IMR-90 (cell line): Measurements from ENCODE around the gene FGGY. TPM values are rescaled to one million over a fixed set of nuclear protein-coding genes. Genes with fewer than 3 reads are reported as not detected.

Source experiments
- ATAC-seq: fragments of 200-7000 bp; cut with Tn5 transposase; 2 replicates; pipeline ENCODE4 v1.9.1; 2020; ENCODE audit warnings: low read depth, mild to moderate bottlenecking, moderate library complexity
- BruUV-seq: library from RNA; stranded (reverse); fragments of 400-500 nt; replicated peaks from 2 replicates; lab custom pipeline; 2021; lab: Mats Ljungman, UMichigan
- CTCF ChIA-PET: fragments of 300-600 bp; formaldehyde crosslinking; extraction: SDS; loops from one replicate; lab custom pipeline; 2021; ENCODE audit warnings: antibody characterized with exemption; lab: Yijun Ruan, JAX
- POLR2A ChIA-PET: fragments of 300-600 bp; sonication (Branson Sonifier 250); formaldehyde crosslinking; loops from one replicate; lab custom pipeline; 2022; ENCODE audit warnings: antibody characterized with exemption; ENCODE audit not compliant: unreplicated experiment; lab: Charles Lee
- DNase-seq: peaks from one replicate; pipeline ENCODE4 v3.0.0; 2013
- H2AFZ ChIP-seq: replicated peaks from 2 replicates; pipeline ENCODE3; 2013; ENCODE audit warnings: low read length, mild to moderate bottlenecking; ENCODE audit not compliant: poor library complexity
- H2AK5ac ChIP-seq: 2 replicates; pipeline ENCODE4 v1.6.1; 2013; ENCODE audit warnings: low read depth, low read length, inconsistent platforms
- H2AK9ac ChIP-seq: replicated peaks from 2 replicates; pipeline ENCODE3; 2013; ENCODE audit warnings: mild to moderate bottlenecking, low read depth, low read length, moderate library complexity; ENCODE audit not compliant: poor library complexity
- H2BK120ac ChIP-seq: 2 replicates; pipeline ENCODE4 v1.6.1; 2013; ENCODE audit warnings: low read depth, low read length, inconsistent platforms
- H2BK15ac ChIP-seq: 3 replicates; pipeline ENCODE4 v1.6.1; 2013; ENCODE audit warnings: low read depth, low read length, inconsistent platforms
- H2BK20ac ChIP-seq: 2 replicates; pipeline ENCODE4 v1.6.1; 2013; ENCODE audit warnings: low read depth, mild to moderate bottlenecking, inconsistent platforms, low read length, moderate library complexity
- H2BK5ac ChIP-seq: 2 replicates; pipeline ENCODE4 v1.6.1; 2013; ENCODE audit warnings: mild to moderate bottlenecking, low read depth, low read length, inconsistent platforms; ENCODE audit not compliant: poor library complexity, severe bottlenecking
- H3K14ac ChIP-seq: replicated peaks from 2 replicates; pipeline ENCODE4 v1.6.1; 2013; ENCODE audit warnings: low read depth, low read length, inconsistent platforms
- H3K18ac ChIP-seq: 2 replicates; pipeline ENCODE4 v1.6.1; 2013; ENCODE audit warnings: low read depth, low read length, control low read depth
- H3K23ac ChIP-seq: 2 replicates; pipeline ENCODE4 v1.6.1; 2013; ENCODE audit warnings: low read depth, low read length, inconsistent platforms
- H3K27ac ChIP-seq: 2 replicates; pipeline ENCODE4 v1.5.1; 2013; ENCODE audit warnings: mild to moderate bottlenecking, control low read depth, low read length; ENCODE audit not compliant: insufficient read depth
- H3K27me3 ChIP-seq: 2 replicates; pipeline ENCODE4 v1.6.1; 2013; ENCODE audit warnings: low read length; ENCODE audit not compliant: control insufficient read depth, insufficient read depth
- H3K36me3 ChIP-seq: 2 replicates; pipeline ENCODE4 v1.6.1; 2013; ENCODE audit warnings: low read length, mixed read lengths; ENCODE audit not compliant: control insufficient read depth, insufficient read depth
- H3K4ac ChIP-seq: 2 replicates; pipeline ENCODE4 v1.6.1; 2013; ENCODE audit warnings: low read depth, low read length, inconsistent platforms
- H3K4me1 ChIP-seq: 2 replicates; pipeline ENCODE4 v1.6.1; 2013; ENCODE audit warnings: low read length, mixed read lengths; ENCODE audit not compliant: control insufficient read depth, insufficient read depth
- H3K4me2 ChIP-seq: 2 replicates; pipeline ENCODE4 v1.6.1; 2013; ENCODE audit warnings: low read depth, mild to moderate bottlenecking, control low read depth, low read length, moderate library complexity
- H3K4me3 ChIP-seq: 2 replicates; pipeline ENCODE4 v1.5.1; 2013; ENCODE audit warnings: low read depth, mild to moderate bottlenecking, control low read depth, low read length, moderate library complexity; ENCODE audit not compliant: insufficient read depth
- H3K56ac ChIP-seq: 2 replicates; pipeline ENCODE4 v1.6.1; 2013; ENCODE audit warnings: low read length, inconsistent platforms; ENCODE audit not compliant: insufficient read depth; ENCODE audit errors: extremely low read depth
- H3K79me1 ChIP-seq, 2 experiments: 2 replicates each; pipeline ENCODE4 v1.6.1; 2013; ENCODE audit warnings: low read length in 2 of 2, inconsistent platforms in 1 of 2, low read depth in 1 of 2
- H3K9ac ChIP-seq: 2 replicates; pipeline ENCODE4 v1.6.1; 2013; ENCODE audit warnings: low read depth, low read length, control low read depth
- H3K9me1 ChIP-seq: 2 replicates; pipeline ENCODE4 v1.6.1; 2013; ENCODE audit warnings: low read length, inconsistent platforms; ENCODE audit not compliant: insufficient read depth
- H3K9me3 ChIP-seq: 2 replicates; pipeline ENCODE4 v1.6.1; 2013; ENCODE audit warnings: low read length; ENCODE audit not compliant: control insufficient read depth, insufficient read depth
- H4K20me1 ChIP-seq: 2 replicates; pipeline ENCODE4 v1.6.1; 2013; ENCODE audit warnings: low read length, inconsistent platforms; ENCODE audit not compliant: insufficient read depth
- H4K5ac ChIP-seq: 2 replicates; pipeline ENCODE4 v1.6.1; 2013; ENCODE audit warnings: mild to moderate bottlenecking, low read depth, low read length, control low read depth
- H4K8ac ChIP-seq, 2 experiments: 2 replicates each; pipeline ENCODE4 v1.6.1; 2013; ENCODE audit warnings: low read depth in 2 of 2, low read length in 2 of 2, control low read depth in 1 of 2, inconsistent platforms in 1 of 2
- H4K91ac ChIP-seq: 2 replicates; pipeline ENCODE4 v1.6.1; 2013; ENCODE audit warnings: low read depth, low read length, inconsistent platforms; ENCODE audit not compliant: insufficient read depth
- BHLHE40 ChIP-seq: fragments of 150-350 bp; IDR thresholded peaks from 2 replicates; pipeline ENCODE4 v1.6.1; 2016; ENCODE audit warnings: mild to moderate bottlenecking, low read depth, low read length
- CHD1 ChIP-seq: IDR thresholded peaks from 2 replicates; pipeline ENCODE4 v1.6.1; 2012; ENCODE audit warnings: low read depth, low read length, improper control_type of control experiment
- FOS ChIP-seq: fragments of 150-350 bp; IDR thresholded peaks from 2 replicates; pipeline ENCODE4 v1.6.1; 2016; ENCODE audit warnings: low read depth, low read length
- MAZ ChIP-seq: IDR thresholded peaks from 2 replicates; pipeline ENCODE4 v1.6.1; 2012; ENCODE audit warnings: low read depth, mild to moderate bottlenecking, low read length, improper control_type of control experiment, moderate library complexity, borderline replicate concordance
- MXI1 ChIP-seq: IDR thresholded peaks from 2 replicates; pipeline ENCODE4 v1.6.1; 2012; ENCODE audit warnings: low read depth, mild to moderate bottlenecking, low read length, moderate library complexity, borderline replicate concordance
- NFE2L2 ChIP-seq: fragments of 150-350 bp; IDR thresholded peaks from 2 replicates; pipeline ENCODE4 v1.6.1; 2016; ENCODE audit warnings: low read depth, mild to moderate bottlenecking, low read length
- POLR2A ChIP-seq: IDR thresholded peaks from 2 replicates; pipeline ENCODE4 v1.6.1; 2012; ENCODE audit warnings: mild to moderate bottlenecking, low read depth, low read length
- RAD21 ChIP-seq: IDR thresholded peaks from 2 replicates; pipeline ENCODE4 v1.6.1; 2012; ENCODE audit warnings: low read length, improper control_type of control experiment
- RCOR1 ChIP-seq: IDR thresholded peaks from 2 replicates; pipeline ENCODE4 v1.6.1; 2012; ENCODE audit warnings: mild to moderate bottlenecking, low read length, improper control_type of control experiment; ENCODE audit not compliant: insufficient replicate concordance
- RFX5 ChIP-seq: IDR thresholded peaks from 2 replicates; pipeline ENCODE4 v1.8.0; 2012; ENCODE audit warnings: low read depth, mild to moderate bottlenecking, low read length, moderate library complexity
- SMC3 ChIP-seq: fragments of 150-350 bp; IDR thresholded peaks from 2 replicates; pipeline ENCODE4 v1.6.1; 2016; ENCODE audit warnings: low read depth, mild to moderate bottlenecking, antibody characterized with exemption, low read length, moderate library complexity
- whole genome bisulfite sequencing, 2 experiments: methylation state at CpG; one replicate each; pipeline versions ENCODE4 v1.1.5 to v1.1.7; 2013; ENCODE audit warnings: missing lambda C conversion rate in 2 of 2; ENCODE audit not compliant: insufficient read length in 1 of 2; ENCODE audit errors: extremely low coverage in 2 of 2; 5-methylcytosine and 5-hydroxymethylcytosine counted together
- dilution Hi-C: fragments of 300-500 bp; cut with HindIII; formaldehyde crosslinking; loops from one replicate; pipeline ENCODE4 v1.14.3; 2018; ENCODE audit warnings: low sequenced_read_pairs; ENCODE audit not compliant: unreplicated experiment
- in situ Hi-C: fragments of 300-500 bp; cut with MboI; formaldehyde crosslinking; loops from 3 replicates; pipeline ENCODE4 v1.14.3; 2019; ENCODE audit warnings: low sequenced_read_pairs, inconsistent platforms, mixed read lengths
- intact Hi-C: fragments of 100-400 bp; cut with micrococcal nuclease; formaldehyde crosslinking; loops from 2 replicates; pipeline ENCODE4 v1.10.0; 2022
- polyA plus RNA-seq, 3 experiments: library from polyadenylated mRNA; depleted of rRNA; stranded (reverse); fragments of >200 nt; gene quantifications; 2 replicates each; pipeline ENCODE4 v1.2.3, GENCODE V29; 2012; ENCODE audit warnings: low replicate concordance in 1 of 3
- total RNA-seq: library from RNA; depleted of rRNA; stranded (reverse); fragments of >200 nt; gene quantifications from 2 replicates; pipeline ENCODE4 v1.2.3, GENCODE V29; 2012
- TF ChIP-seq, protein P1 (sequence below): fragments of 150-350 bp; IDR thresholded peaks from 2 replicates; pipeline ENCODE4 v1.6.1; 2017; ENCODE audit warnings: mild to moderate bottlenecking, antibody characterized with exemption, low read length, low read depth
- TF ChIP-seq, protein P2 (sequence below): fragments of 150-350 bp; IDR thresholded peaks from 2 replicates; pipeline ENCODE4 v1.6.1; 2016; ENCODE audit warnings: low read depth, mild to moderate bottlenecking, low read length, moderate library complexity, borderline replicate concordance
- TF ChIP-seq, protein P3 (sequence below): conservative IDR thresholded peaks from 2 replicates; pipeline ENCODE4 v1.5.1; 2012; ENCODE audit warnings: mild to moderate bottlenecking, low read depth, low read length, improper control_type of control experiment

The FGGY gene
- total and polyA plus RNA-seq, 2 of the 4 experiments (the other 2 are of a cell fraction): 5.6 to 14.0 TPM

DNA sequence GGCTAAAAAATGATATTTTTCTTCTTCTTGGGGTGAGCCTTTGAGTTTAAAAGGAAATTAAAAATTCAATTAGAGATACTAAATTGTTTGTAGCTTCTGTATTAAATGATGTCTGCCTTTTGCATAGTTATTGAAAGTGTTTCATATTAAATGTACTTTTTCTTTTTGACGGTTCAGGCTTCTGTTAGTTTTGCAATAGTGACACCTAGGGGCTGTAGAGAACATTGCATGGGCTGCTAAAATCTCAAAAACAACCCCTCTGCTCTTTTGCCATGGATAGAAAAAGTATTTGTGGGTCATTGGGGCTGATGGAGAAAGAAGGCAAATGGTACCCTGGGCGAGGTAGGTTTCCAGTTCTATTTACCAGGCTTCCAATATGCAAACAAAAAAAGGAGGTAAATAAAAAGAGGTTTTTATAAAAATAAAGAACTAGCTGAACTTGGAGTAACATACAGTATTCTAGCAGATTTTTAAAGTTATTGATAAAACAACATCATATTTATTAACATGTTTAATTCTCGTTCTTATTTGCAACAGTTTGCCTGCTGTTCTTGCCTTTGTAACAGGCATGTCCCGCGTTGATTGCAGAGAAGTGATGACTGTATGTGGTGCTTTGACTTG, 402.4 kb downstream of the FGGY start:
- Histone ChIP-seq H2BK20ac (peak overlapping the region; percentile 82; the same call in 1 of the 2 replicates), H4K8ac (peak overlapping the region in 1 of 2 experiments; percentile 26; a peak in 1 of 4 replicates), H3K23ac (no peak overlapping the region), H3K4me2 (no peak overlapping the region), H3K56ac (no peak overlapping the region), H3K79me1 (no peaks in the 10 kb centered on the region), H4K5ac (peak overlapping the region; percentile 54; the same call in 1 of the 2 replicates), H4K20me1 (no peaks in the 10 kb centered on the region), H3K4me3 (no peak overlapping the region), H3K36me3 (no peaks in the 10 kb centered on the region), H3K9me3 (no peaks in the 10 kb centered on the region; the same call in 1 of the 2 replicates), H3K9ac (no peak overlapping the region), H3K18ac (peak overlapping the region; percentile 75), H3K4me1 (peaks cover 21% of the 10 kb centered on the region), H2AK9ac (no peak overlapping the region), H3K9me1 (peaks cover 8% of the 10 kb centered on the region), H3K27ac (no peak overlapping the region), H2BK5ac (no peak overlapping the region), H2BK15ac (peak overlapping the region; percentile 3; the same call in 1 of the 3 replicates), H2AK5ac (no peak overlapping the region), H3K14ac (no peak overlapping the region), H2AFZ (no peak overlapping the region), H2BK120ac (peak overlapping the region; percentile 72), H4K91ac (no peak overlapping the region), H3K4ac (peak overlapping the region; percentile 51; the same call in 1 of the 2 replicates), H3K27me3 (no peaks in the 10 kb centered on the region)
- ChIA-PET CTCF (interaction anchor here (0.6 to 2.5 kb wide), 22 partner anchors 10 to 1032 kb away, joined by 3 to 14 read pairs (median 3); partner anchors contain the start of gene FGGY), POLR2A (interaction anchor here (0.6 kb wide), 1 partner anchor 33 kb away, joined by 4 read pairs; no protein-coding TSS in a partner anchor)
- no CpG with 5 or more reads among the region's 5 CpGs for WGBS, 2 experiments
- no TSS peak for BruUV-seq
- DNase-seq (peak; percentile 57), ATAC-seq (0 out of 2 replicates have a peak, but pooled peaks have one; percentile 19)
- dilution Hi-C loops: no loop called here
- intact Hi-C loops: loop anchor here (1.0 to 5.0 kb wide), 8 partner anchors 60 to 959 kb away; partner anchors contain the start of gene FGGY
- no peak for TF ChIP-seq NFE2L2
- TF ChIP-seq RFX5: no peak
- 0 out of 2 replicates have a peak, but pooled peaks have one; percentile 35 for TF ChIP-seq POLR2A
- no peak for TF ChIP-seq RCOR1
- TF ChIP-seq MAZ: no peak
- TF ChIP-seq, protein P1, sequence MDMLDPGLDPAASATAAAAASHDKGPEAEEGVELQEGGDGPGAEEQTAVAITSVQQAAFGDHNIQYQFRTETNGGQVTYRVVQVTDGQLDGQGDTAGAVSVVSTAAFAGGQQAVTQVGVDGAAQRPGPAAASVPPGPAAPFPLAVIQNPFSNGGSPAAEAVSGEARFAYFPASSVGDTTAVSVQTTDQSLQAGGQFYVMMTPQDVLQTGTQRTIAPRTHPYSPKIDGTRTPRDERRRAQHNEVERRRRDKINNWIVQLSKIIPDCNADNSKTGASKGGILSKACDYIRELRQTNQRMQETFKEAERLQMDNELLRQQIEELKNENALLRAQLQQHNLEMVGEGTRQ: no peak
- TF ChIP-seq FOS: no peak
- no peak for TF ChIP-seq CHD1
- TF ChIP-seq, protein P2, sequence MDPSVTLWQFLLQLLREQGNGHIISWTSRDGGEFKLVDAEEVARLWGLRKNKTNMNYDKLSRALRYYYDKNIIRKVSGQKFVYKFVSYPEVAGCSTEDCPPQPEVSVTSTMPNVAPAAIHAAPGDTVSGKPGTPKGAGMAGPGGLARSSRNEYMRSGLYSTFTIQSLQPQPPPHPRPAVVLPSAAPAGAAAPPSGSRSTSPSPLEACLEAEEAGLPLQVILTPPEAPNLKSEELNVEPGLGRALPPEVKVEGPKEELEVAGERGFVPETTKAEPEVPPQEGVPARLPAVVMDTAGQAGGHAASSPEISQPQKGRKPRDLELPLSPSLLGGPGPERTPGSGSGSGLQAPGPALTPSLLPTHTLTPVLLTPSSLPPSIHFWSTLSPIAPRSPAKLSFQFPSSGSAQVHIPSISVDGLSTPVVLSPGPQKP: no peak
- no peak for TF ChIP-seq MXI1
- TF ChIP-seq, protein P3, sequence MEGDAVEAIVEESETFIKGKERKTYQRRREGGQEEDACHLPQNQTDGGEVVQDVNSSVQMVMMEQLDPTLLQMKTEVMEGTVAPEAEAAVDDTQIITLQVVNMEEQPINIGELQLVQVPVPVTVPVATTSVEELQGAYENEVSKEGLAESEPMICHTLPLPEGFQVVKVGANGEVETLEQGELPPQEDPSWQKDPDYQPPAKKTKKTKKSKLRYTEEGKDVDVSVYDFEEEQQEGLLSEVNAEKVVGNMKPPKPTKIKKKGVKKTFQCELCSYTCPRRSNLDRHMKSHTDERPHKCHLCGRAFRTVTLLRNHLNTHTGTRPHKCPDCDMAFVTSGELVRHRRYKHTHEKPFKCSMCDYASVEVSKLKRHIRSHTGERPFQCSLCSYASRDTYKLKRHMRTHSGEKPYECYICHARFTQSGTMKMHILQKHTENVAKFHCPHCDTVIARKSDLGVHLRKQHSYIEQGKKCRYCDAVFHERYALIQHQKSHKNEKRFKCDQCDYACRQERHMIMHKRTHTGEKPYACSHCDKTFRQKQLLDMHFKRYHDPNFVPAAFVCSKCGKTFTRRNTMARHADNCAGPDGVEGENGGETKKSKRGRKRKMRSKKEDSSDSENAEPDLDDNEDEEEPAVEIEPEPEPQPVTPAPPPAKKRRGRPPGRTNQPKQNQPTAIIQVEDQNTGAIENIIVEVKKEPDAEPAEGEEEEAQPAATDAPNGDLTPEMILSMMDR: peak; percentile 91
- peak; percentile 92 for TF ChIP-seq SMC3
- no peak for TF ChIP-seq BHLHE40
- TF ChIP-seq RAD21: peak; percentile 97
- in situ Hi-C loops: no loop called here
